ENCODE results near the gene ZBTB7C. TPM values are rescaled to one million over a fixed set of nuclear protein-coding genes. Genes with fewer than 3 reads are reported as not detected.

Gene ZBTB7C
- total RNA-seq, 1 donor from 2014 or later: 15.0 TPM

DNA sequence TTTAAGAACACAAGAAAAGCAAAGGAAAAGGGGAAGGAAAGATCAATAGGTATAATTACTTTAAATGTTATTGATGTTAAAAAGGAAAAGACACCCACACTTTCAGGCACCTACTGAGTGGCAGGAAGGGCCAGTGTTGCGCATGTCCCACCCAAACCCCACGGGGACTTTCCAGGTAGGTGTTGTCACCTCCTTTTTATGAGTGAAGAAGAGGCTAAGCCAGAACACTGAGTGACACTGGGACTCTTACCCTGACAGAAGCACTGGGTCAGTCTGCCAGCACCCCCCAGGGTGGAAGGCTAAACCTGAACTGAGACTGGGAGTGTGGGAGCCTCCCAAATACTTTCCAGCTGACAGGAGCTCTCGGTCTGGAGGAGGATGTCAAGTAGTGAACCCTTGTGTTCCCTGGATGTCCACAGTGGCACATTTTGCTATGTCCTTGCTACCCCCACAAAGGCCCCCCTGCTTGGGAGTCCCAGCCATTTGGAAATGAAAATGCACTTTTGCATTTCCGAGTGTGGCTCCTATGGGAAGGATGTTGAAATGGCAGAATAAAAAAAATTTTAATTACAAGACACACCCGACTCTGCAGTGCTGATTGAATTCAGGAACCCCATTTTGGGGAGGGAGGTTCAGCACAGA lies 387.8 kb downstream of the ZBTB7C start:
- no peaks in the 10 kb centered on the region for H3K9me3 ChIP-seq
- H3K36me3 ChIP-seq: no peaks in the 10 kb centered on the region
- intact Hi-C loops (cut with DNase I): no loop called here
- no peak overlapping the region for H3K4me3 ChIP-seq
- TF ChIP-seq, protein P1, sequence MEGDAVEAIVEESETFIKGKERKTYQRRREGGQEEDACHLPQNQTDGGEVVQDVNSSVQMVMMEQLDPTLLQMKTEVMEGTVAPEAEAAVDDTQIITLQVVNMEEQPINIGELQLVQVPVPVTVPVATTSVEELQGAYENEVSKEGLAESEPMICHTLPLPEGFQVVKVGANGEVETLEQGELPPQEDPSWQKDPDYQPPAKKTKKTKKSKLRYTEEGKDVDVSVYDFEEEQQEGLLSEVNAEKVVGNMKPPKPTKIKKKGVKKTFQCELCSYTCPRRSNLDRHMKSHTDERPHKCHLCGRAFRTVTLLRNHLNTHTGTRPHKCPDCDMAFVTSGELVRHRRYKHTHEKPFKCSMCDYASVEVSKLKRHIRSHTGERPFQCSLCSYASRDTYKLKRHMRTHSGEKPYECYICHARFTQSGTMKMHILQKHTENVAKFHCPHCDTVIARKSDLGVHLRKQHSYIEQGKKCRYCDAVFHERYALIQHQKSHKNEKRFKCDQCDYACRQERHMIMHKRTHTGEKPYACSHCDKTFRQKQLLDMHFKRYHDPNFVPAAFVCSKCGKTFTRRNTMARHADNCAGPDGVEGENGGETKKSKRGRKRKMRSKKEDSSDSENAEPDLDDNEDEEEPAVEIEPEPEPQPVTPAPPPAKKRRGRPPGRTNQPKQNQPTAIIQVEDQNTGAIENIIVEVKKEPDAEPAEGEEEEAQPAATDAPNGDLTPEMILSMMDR (IDR thresholded peaks at IDR 0.05): no peak
- no peaks in the 10 kb centered on the region for H3K27me3 ChIP-seq (ENCODE audit: low read depth)
- no peak for ATAC-seq
- no peak overlapping the region for H3K27ac ChIP-seq
- DNase-seq: no peak
- H3K4me1 ChIP-seq: peaks cover 4% of the 10 kb centered on the region

DNA sequence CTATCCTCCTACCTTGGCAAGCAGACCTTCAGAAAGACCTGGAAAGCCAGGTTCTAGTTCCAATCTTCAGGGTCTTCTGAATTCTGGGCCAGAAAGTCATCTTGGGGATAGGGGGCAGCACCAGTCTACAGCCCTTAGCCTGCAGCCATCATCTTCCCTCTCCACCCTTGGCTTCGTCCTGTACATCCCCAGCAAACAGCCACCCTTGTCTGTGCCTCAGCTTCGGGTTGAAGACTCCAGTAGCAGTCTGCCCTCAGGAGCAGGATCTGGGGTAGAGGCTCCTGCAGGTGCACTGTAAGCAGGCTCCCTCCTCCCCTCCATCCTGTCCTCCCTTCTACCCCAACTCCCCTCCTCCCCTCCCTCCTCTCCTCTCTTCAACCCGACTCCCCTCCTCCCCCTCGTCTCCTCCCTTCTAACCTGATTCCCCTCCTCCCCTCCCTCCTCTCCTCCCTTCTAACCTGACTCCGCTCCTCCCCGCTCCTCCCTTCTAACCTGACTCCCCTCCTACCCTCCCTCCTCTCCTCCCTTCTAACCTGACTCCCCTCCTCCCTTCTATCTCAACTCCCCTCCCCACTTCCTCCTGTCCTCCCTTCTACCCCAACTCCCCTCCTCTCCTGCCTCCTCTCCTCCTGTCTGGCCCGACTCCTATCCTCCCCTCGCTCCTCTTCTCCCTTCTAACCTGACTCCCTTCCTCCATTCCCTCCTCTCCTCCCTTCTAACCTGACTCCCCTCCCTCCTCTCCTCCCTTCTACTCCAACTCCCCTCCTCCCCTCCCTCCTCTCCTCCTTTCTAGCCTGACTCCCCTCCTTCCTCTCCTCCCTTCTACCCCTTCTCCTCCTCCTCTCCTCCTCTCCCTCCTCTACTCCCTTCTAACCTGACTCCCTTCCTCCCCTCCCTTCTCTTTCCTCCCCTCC lies 388.6 kb downstream of the ZBTB7C start:
- no peaks in the 10 kb centered on the region for H3K27me3 ChIP-seq (ENCODE audit: low read depth)
- ATAC-seq (no peak), DNase-seq (no peak)
- H3K4me3 ChIP-seq: no peak overlapping the region
- TF ChIP-seq, protein P1 (IDR thresholded peaks at IDR 0.05): no peak
- H3K27ac ChIP-seq: no peak overlapping the region
- no peaks in the 10 kb centered on the region for H3K4me1 ChIP-seq
- intact Hi-C loops (cut with DNase I): no loop called here
- no peaks in the 10 kb centered on the region for H3K36me3 ChIP-seq
- no peaks in the 10 kb centered on the region for H3K9me3 ChIP-seq

DNA sequence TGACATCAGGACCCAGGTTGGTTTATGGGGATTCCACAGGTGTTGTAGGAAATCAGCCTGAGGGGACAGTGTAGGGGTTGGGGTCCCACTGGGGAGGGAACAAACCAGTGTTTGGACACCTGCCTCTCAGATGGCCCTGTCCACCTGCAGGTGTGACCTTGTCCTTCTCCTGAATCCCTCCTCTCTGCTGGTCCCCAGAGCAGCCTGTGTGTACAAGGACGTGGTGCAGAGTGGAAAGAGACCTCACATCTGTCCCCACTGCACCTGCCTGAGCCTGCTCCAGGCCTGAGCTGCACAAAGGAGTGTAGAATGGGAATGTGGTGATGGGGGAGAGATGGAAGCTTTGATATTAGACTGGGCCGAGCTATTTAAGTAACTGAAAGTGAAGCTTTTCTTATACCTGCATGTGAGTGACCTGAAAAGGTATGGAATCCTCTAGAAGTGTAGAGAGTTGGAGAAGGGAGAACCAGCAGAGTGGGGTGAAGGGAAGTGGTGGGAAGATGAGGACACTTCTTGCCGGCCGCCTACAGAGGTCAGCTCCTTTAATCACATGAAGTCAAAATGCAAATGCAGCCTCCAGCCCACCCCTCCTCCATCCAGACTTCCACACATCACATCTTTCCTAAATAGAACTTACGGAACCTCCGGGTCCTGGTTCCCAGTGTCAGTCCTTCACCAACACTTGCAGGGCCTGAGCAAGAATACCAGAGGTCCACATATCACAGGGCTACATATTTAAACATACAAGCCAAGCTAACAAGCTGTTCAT lies 389.4 kb downstream of the ZBTB7C start:
- no peaks in the 10 kb centered on the region for H3K27me3 ChIP-seq (ENCODE audit: low read depth)
- H3K4me3 ChIP-seq: no peak overlapping the region
- no peaks in the 10 kb centered on the region for H3K4me1 ChIP-seq
- DNase-seq (no peak), ATAC-seq (no peak)
- H3K36me3 ChIP-seq: no peaks in the 10 kb centered on the region
- TF ChIP-seq, protein P1 (IDR thresholded peaks at IDR 0.05): no peak
- H3K27ac ChIP-seq: no peak overlapping the region
- no peaks in the 10 kb centered on the region for H3K9me3 ChIP-seq
- intact Hi-C loops (cut with DNase I): no loop called here

DNA sequence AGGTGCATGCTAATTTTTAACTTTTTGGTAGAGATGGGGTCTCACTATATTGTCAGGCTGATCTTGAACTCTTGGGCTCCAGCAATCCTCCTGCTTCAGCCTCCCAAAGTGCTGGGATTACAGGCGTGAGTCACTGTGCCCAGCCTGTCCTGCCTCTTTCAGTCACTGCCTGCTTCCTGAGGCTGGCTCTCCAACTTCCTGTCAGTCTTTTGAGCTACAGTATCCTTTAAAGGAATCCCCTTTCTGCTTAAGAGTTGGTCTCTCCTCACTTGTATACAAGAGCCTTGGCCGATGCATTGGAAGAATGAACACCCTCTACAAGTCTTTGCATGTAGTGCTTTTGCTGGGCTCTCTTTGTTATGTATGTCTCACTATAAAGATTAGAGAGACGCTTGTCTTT lies 390.3 kb downstream of the ZBTB7C start:
- H3K4me1 ChIP-seq: no peaks in the 10 kb centered on the region
- H3K27me3 ChIP-seq (ENCODE audit: low read depth): no peaks in the 10 kb centered on the region
- TF ChIP-seq, protein P1 (IDR thresholded peaks at IDR 0.05): no peak
- H3K9me3 ChIP-seq: no peaks in the 10 kb centered on the region
- H3K4me3 ChIP-seq: no peak overlapping the region
- ATAC-seq (no peak), DNase-seq (no peak)
- H3K27ac ChIP-seq: no peak overlapping the region
- intact Hi-C loops (cut with DNase I): no loop called here
- H3K36me3 ChIP-seq: no peaks in the 10 kb centered on the region

DNA sequence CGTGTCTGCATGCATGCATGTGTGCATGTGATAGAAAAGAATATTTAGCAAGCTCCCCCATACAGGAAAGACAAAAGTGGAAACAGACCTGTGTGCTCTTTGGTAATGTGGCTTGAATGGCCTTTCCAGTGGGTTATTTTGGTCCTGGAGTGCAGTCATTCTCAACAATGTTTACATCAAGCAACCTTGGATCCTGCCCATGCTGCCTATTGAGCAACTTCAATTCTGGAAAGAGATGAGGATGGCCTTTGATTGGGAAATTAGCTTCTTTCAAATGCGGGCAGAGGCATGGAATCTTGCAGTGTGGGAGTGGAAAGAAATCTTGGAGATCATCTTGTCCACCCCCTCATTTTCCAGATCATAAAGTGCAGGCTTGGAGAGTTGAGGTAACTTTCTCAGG lies 391.5 kb downstream of the ZBTB7C start:
- H3K9me3 ChIP-seq: no peaks in the 10 kb centered on the region
- ATAC-seq (peak; percentile 47 to 70), DNase-seq (no peak)
- TF ChIP-seq, protein P1 (IDR thresholded peaks at IDR 0.05): no peak
- no peaks in the 10 kb centered on the region for H3K4me1 ChIP-seq
- no peak overlapping the region for H3K4me3 ChIP-seq
- H3K27me3 ChIP-seq (ENCODE audit: low read depth): no peaks in the 10 kb centered on the region
- no peak overlapping the region for H3K27ac ChIP-seq
- no peaks in the 10 kb centered on the region for H3K36me3 ChIP-seq
- intact Hi-C loops (cut with DNase I): no loop called here

Data from lower lobe of right lung (tissue), 2 donors.